HG02571 (cell line): Measurements from ENCODE around the gene TIPRL.
"Not testable (repeated sequence)": the region's sequence is repeated elsewhere in the genome, so short reads cannot be mapped to it uniquely, and the experiment has no call there.

Experiments
- ATAC-seq: cut with Tn5 transposase; IDR thresholded peaks from one replicate; pipeline ENCODE4 v1.9.1; 2021; ENCODE audit warnings: mild to moderate bottlenecking, moderate library complexity; ENCODE audit not compliant: unreplicated experiment

TIPRL gene

DNA sequence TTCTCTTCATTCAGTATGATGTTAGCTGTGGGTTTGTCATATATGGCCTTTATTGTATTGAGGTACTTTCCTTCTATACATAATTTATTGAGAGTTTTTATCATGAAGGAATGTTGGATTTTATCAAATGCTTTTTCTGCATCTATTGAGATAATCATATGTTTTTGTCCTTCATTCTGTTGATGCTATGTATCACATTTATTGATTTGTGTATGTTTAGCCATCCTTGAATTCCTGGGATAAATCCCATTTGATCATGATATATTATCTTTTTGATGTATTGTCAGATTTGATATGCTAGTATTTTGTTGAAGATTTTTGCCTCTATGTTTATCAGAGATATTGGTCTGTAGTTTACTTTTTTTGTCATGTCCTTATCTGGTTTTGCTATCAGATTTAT is 21.1 kb upstream of the TIPRL start:
- no peak for ATAC-seq

DNA sequence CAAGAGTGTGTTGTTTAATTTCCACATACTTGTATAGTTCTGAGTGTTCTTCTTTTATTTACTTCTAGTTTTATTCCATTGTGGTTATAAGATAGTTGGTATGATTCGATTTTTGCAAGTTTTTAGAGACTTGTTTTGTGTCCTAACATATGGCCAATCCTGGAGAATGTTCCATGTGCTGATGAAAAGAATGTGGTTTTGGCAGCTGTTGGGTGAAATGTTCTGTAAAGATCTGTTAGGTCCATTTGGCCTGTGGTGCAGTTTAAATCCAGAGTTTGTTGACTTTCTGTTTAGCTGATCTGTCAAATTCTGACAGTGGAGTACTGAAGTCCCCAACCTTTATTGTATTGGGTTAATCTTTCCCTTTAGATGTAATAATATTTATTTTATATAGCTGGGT is 19.5 kb upstream of the TIPRL start:
- ATAC-seq: no peak

DNA sequence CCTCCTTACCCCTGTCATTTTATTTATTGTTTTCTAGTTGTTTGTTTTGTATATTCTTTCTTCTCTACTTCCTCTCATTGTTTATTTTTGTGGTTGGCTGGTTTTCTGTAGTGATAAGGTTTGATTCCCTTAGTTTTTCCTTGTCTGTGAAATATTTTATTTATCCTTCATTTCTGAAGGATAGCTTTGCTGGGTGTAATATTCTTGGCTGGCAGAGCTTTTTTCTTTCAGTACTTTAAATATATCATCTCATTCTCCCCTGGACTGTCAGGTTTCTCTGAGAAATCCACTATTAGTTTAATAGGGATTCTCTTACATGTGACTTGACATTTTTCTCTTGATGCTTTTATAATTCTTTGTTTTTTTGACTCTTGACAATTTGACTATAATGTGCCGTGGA is 18.8 kb upstream of the TIPRL start:
- ATAC-seq: no peak

DNA sequence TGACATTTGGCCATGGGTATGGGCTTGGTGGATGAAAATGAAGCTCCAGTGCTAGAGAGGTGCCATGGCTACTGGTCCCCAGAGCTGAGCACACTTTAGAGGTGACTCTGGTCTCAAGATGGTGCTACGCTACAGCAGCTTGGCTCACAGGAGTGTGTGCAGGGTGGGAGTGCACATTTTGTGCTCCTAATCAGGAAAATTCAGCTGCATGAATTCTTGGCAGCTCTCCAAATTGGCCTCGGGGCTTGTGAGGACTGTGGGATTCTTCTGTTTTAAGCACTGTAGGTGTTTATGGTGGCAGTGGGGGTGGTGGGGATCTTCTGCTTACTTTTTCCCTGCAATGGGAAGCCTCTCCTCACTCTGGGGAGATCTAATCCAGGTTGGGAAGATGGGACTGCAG is 17.3 kb upstream of the TIPRL start:
- ATAC-seq: no peak

DNA sequence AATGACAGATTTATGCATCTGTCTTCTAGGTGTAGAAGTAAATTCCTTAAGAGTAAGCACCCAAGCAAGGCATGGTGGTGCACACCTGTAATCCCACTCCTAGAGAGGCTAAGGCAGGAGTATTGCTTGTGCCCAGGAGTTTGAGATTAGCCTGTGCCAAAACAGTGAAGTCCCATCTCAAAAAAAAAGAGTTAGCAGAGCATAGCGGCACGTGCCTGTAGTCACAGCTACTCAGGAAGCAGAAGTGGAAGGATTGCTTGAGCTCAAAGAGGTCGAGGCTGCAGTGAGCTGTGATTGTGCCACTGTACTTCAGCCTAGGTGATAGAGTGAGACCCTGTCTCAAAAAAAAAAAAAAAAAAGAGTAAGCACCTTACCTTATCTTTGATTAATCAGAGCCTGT is 15.1 kb upstream of the TIPRL start:
- ATAC-seq: no peak

DNA sequence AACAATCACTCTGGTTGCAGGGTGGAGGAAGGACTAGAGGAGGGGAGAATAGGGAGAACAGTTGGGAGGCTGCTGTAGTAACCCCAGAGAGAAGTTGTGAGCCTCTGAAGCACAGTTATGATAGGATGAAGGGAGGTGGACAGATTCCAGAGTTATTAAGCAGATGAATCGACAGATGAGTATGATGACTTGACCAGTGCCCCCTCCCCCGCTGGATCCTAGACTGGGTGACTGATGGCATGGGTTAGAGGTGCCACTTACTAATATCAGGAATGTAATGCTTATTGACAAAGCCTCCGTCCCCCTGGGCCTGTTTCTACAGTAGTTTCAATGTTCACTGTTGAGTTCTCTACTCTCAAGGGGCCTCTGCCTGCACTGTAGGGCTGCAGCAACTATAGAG is 14.0 kb upstream of the TIPRL start:
- ATAC-seq: no peak

DNA sequence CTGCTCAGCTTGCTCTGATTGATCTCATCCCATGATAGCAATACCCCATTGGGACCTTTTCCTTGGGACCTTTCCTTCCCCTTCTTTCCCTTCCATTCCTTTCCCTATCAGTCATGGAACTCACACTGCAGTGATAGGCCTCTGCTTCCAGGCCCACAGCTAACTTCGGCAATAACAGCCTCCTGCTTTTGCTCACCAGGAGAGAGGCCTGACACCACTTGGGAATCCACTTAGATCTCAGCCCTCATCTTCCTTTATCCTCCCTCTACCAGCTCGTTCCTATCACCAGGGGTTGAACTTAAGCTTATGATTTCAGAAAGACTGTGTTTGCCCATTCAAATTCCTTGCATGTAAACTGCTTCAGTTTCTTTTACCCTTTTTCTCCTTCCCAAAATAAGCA is 11.0 kb upstream of the TIPRL start:
- ATAC-seq: no peak

DNA sequence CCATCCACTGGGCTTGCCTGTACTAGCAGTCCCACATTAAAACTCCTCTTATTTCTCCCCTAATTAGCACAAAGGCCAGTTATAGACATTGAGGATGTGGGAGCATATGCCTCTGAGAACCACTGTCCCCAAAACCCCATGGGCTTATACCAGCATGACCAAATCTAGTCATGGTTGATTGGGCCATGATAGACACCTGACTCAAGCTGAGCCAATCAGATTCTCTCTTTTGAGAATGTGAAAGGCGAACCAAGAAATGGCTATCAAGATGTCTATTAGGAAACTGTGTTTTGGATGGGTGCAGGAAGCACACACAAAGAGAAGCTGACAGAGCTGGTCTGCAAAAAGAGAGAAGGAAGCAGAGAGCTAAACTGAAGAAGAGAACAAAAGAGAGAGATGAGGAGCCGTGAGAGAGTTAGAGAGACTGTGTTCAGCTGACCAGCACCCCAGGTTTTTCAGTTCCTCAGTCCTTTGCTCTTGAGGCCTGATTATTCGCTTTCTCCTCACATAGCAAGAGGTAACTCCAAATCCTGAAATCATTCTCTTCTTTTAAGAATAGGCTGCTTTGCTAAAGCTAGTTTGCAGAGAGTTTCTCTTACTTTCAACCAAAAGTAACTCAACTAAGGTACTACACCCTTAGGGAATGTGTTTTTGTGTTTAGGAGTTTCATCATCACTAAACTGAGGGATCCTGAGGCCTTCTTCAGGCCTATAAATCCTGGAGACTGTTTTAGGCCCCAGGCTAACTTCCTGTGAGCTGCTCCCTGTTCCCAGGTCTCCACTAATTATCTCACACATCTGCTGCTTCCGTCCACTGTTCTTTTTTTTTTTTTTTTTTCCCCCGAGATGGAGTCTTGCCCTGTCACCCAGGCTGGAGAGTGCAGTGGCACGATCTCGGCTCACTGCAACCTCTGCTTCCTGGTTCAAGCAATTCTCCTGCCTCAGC is 7.9 kb upstream of the TIPRL start:
- ATAC-seq: no peak

DNA sequence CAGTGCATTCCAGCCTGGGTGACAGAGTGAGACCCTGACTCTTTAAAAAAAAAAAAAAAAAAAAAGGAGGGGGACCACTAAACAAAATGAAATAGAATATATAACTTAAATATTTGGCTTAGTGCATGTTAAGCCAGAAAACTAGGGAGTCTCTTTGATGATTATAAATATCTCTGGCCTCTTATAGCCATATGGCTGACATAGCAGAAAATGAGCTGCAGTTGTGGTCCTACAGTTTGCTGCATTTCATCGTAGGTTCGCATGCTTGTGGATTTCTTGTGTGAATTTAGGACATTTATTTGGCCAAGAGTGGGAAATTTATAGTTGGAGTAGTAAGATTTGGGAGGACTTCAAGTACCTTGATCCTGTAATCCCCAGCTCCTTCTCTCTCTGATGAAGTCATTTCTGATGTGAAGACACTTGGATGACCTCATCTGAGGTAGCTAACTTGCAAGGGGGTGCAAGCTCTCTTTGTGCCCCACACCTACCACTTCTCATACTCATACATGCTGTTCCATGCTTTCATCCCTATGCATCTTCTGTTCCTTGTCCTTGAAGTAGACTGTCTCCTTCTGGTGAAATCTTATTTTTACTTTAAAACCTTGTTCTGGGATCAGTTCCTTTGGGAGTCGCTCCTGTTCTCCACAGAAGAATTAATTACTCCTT is 6.4 kb upstream of the TIPRL start:
- ATAC-seq: no peak

DNA sequence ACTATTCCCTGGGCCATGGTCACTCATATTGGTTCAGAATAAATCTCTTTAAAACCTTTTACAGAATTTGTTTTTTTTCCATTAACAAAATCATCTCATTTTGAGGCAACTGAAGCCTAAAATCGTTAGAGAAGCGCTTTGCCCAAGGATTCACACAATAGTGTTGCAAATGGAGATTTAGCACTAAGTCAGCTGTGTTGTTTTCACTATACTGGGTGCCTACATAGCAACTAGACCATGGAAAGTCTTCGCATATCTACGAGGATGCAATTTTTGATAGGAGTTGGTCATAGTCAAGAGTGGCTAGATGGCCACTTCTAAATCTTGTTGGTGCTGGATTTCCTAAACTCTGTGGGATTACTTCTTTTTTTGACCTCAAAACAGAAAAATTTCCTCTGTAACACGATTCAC is 530 bp upstream of the TIPRL start:
- ATAC-seq: no peak

DNA sequence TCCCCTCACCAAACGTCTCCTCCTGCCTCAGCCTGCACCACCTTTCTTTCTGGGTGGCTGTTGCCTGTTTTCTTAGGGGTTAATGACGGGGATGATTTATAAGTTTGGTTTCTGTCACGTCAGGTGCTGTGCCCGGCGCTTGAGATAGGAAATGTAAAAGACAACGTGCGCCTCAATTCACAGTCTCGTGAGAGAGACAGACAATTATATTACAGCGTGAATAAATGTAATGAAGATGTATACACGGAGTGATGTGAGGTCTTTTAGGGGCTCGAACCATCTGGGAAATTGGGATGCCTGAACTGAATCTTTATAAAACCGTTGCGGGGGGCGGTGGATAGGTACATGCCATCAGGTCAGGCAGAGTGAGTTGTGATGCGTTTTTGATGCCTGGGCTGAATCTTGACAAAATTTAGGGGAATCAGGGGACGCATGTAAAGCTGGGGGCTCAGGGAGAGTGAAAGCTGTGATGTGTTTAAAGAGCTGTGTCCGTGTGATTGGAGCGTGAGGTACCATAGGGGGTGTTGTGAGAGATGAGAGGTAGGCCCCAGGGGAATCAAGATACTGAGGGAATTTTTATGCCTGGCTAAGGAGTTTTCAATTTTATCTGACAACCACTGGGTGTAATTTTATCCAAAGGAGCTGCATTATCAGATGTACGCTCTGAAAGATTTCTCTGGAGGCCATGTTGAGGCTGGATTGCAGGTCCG is 831 bp downstream of the TIPRL start:
- ATAC-seq: no peak

DNA sequence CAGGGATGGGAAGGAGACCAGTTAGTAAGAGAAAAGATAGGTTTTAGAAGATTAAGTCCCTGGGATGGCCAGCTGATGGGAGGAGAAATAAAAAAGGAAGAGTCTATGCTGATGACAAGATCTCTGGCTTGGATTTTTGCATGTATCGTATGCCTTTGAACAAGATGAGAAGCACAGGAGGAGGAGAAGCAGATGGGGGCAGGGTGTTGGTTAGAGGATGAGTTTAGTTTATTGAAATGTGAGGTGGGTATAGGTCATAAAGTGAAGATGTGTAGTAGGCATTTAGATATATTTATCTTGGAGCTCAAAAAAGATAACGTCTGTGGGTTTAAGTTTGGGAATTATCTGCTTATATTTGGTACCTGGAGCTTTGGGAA is 1.4 kb downstream of the TIPRL start:
- no peak for ATAC-seq

DNA sequence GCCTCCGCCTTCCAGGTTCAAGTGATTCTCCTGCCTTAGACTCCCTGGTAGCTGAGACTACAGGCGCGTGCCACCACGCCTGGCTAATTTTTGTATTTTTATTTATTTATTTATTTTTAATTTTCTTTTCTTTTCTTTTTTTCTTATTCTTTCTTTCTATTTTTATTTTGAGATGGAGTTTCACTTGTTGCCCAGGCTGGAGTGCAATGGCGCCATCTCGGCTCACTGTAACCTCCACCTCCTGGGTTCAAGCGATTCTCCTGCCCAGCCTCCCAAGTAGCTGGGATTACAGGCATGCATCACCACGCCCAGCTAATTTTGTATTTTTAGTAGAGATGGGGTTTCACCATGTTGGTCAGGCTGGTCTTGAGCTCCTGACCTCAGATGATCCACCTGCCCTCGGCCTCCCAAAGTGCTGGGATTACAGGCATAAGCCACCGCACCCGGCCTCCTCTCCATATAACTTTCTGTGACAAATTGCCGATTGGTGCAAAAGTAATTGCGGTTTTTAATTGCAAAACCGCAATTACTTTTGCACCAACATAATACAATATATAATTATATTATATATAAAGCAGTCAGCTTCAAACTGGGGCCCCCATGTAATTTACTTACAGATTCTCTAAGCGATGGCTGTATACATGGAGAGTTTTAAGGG is 2.4 kb downstream of the TIPRL start:
- ATAC-seq: not testable (repeated sequence)

DNA sequence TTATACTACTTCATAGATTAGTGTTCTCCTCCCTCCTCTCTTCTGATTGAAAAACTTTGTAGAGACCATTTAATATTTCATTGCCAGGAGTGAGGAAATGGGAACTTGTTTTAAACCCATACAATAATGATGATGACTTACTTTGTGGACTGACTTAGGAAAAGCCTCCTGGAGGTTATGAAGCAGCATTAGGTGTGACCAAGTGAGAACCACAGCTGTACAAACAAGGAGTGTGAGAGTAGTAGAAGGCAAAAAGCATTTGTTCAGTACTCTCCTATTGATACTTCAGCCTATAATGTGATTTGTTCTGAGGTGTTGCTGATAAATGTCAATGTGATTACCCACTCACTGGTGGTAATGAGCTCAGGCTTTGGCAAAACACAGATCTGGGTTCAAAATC is 8.4 kb downstream of the TIPRL start:
- ATAC-seq: no peak

DNA sequence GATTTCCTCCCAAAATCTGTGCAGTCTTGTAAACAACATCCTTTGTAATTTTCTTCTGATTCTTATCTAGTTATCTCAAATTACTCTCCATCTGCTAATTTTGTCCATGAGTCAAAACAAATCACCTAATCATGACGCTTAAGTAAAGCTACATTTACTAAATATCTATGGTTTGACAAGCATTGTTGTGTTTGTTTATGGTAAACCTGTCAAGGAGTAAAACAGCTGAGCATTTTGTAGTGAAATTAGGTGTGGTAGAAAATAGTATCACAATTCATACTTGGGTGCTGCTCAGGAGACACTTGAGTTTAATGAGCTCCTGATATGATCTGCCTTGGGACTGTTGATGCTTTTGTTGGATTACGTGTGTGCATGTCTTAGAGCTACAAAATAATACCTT is 11.6 kb downstream of the TIPRL start:
- ATAC-seq: no peak

DNA sequence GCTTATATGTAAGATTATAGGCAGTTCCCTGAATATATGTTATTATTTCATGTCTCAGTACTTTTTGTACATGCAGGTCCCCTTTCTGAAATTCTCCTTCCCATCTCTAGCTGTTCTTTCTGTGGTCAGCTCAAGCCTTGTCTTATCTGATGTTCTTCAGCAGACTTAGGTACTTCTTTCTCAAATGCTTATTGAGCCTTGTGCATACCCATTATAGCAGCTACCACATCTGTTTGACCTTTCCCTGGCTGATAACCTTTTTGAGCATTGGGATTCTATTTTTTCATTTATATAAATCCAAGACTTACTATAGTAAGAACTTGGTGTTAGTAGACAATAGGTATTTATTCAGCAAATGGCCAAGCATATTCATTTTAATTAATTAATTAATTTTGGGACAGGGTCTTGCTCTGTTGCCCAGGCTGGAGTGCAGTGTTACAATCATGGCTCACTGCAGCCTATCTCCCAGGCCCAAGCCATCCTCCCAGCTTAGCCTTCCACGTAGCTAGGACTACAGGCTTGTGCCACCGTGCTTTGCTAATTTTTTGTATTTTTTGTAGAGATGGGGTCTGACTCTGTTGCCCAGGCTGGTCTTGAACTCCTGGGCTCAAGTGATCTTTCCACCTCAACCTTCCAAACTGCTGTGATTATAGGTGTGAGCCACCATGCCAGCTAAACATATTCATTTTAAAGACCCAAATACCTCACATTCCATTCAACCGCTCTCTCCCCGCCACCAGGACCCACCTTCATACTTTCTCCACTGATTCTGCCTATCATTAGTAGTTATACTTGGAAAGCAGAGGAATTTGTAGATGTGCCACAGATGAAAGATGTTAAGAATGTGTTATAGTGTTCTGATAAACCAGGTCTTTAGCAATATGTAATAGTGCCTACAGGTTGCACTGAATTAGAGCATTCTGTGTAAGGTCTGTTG is 16.7 kb downstream of the TIPRL start:
- ATAC-seq: no peak

DNA sequence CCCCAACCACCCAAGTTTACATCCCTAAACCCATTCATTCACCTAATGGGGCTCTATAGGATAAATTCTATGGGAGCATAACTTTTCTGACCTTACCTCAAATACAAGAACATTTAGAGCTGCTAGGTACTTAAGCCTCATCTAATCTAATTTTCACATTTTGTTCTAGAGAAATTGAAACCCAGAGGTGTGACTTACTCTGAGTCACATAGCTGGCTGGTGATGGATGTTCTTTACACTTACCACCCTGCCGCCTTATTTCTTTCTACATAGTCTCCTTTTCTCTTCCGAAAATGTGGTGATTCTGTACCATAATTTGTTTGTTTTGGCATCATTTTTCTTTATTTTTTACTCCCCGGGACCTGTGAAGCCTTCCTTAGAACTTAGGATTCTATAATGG is 20.3 kb downstream of the TIPRL start:
- ATAC-seq: no peak

DNA sequence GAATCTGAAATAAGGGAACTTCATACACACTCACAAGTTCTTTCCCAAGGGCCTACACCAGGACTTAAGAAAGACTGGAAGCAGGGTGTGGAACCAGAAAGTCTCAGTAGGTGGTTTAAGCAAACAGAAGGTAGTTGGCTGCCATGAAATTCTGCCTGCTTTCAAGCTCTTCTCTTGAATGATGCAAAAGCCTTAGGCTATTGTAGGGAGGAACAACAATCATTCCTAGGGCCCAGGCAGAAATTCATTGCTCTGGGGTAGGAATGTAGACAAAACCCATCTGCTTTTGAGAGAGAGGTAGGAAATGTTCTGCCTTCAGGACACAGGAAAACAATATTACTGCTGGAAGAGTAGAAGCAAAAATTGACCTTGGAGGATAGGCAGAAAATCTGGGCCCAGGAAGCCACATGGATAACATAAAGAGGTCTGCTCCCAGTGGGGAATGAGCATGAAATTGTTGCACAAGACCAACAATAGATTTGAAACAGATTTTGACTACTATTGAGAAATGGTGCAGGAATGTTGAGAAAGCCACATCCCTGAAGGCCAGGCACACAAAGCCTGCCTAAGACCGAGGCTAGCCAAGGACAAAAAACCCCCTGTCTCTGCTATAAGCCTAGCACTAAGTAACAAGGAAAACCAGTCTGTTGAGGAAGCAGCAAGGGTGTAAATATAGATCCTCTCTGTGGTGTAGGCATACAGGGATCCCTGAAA is 24.3 kb downstream of the TIPRL start:
- ATAC-seq: no peak

DNA sequence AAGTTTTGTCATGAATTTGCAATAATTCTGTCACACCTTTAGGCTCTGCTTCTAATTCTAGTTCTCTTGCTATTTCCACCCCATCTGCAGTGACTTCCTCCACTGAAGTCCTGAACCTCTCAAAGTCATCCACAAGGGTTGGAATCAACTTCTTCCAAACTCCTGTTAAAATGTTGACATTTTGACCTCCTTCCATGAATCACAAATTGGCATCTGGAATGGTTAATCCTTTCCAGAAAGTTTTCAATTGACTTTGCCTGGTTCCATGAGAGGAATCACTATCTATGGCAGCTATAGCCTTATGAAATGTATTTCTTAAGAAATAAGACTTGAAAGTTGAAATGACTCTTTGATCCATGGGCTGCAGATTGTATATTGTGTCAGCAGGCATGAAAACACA is 27.3 kb downstream of the TIPRL start:
- no peak for ATAC-seq

DNA sequence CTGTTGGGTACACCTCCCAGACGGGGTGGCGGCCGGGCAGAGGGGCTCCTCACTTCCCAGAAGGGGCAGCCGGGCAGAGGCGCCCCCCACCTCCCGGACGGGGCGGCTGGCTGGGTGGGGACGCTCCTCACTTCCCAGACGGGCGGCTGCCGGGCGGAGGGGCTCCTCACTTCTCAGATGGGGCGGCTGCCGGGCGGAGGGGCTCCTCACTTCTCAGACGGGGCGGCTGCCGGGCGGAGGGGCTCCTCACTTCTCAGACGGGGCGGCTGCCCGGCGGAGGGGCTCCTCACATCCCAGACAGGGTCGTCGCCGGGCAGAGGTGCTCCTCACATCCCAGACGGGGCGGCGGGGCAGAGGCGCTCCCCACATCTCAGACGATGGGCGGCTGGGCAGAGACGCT is 28.9 kb downstream of the TIPRL start:
- ATAC-seq: not testable (repeated sequence)
